HG03060 (cell line): Measurements from ENCODE around the gene ARMC9.
"Not testable (repeated sequence)": the region's sequence is repeated elsewhere in the genome, so short reads cannot be mapped to it uniquely, and the experiment has no call there.

Experiments used
- ATAC-seq: cut with Tn5 transposase; IDR thresholded peaks from one replicate; pipeline ENCODE4 v1.9.1; 2021; ENCODE audit warnings: low read depth, moderate number of reproducible peaks; ENCODE audit not compliant: unreplicated experiment

The ARMC9 gene

GRCh38 chr2:231335591-231335990, 137.2 kb downstream of the ARMC9 start:
- ATAC-seq, result no peak

- ATAC-seq, result no peak
Measured at GRCh38 chr2:231336236-231336635, 137.8 kb downstream of the ARMC9 start.

GRCh38 chr2:231336700-231337099, 138.3 kb downstream of the ARMC9 start:
- no peak for ATAC-seq

- no peak for ATAC-seq
Measured at GRCh38 chr2:231337807-231338759, 139.7 kb downstream of the ARMC9 start.

- ATAC-seq, result no peak
Measured at GRCh38 chr2:231339316-231339715, 140.9 kb downstream of the ARMC9 start.

GRCh38 chr2:231341100-231341499, 142.7 kb downstream of the ARMC9 start:
- no peak for ATAC-seq

- ATAC-seq, result no peak
Measured at GRCh38 chr2:231342061-231342711, 143.8 kb downstream of the ARMC9 start.

- no peak for ATAC-seq
Measured at GRCh38 chr2:231343006-231343710, 144.7 kb downstream of the ARMC9 start.

- ATAC-seq, result no peak
Measured at GRCh38 chr2:231343988-231344387, 145.6 kb downstream of the ARMC9 start.

- ATAC-seq, result no peak
Measured at GRCh38 chr2:231344851-231345250, 146.4 kb downstream of the ARMC9 start.

GRCh38 chr2:231347081-231347480, 148.7 kb downstream of the ARMC9 start:
- no peak for ATAC-seq

GRCh38 chr2:231347638-231348037, 149.2 kb downstream of the ARMC9 start:
- no peak for ATAC-seq

- ATAC-seq, result no peak
Measured at GRCh38 chr2:231348173-231348572, 149.7 kb downstream of the ARMC9 start.

GRCh38 chr2:231348704-231349373, 150.4 kb downstream of the ARMC9 start:
- no peak for ATAC-seq

GRCh38 chr2:231349374-231349735, 150.9 kb downstream of the ARMC9 start:
- not testable (repeated sequence) for ATAC-seq

- ATAC-seq, result no peak
Measured at GRCh38 chr2:231351648-231352047, 153.2 kb downstream of the ARMC9 start.

GRCh38 chr2:231353469-231353868, 155.0 kb downstream of the ARMC9 start:
- no peak for ATAC-seq

GRCh38 chr2:231355508-231356465, 157.4 kb downstream of the ARMC9 start:
- no peak for ATAC-seq

GRCh38 chr2:231356466-231356844, 158.0 kb downstream of the ARMC9 start:
- no peak for ATAC-seq

- no peak for ATAC-seq
Measured at GRCh38 chr2:231357048-231357447, 158.6 kb downstream of the ARMC9 start.
